WTC11 (cell line): ENCODE data around the gene CCL25. TPM values are rescaled to one million over a fixed set of nuclear protein-coding genes. Genes with fewer than 3 reads are reported as not detected.

Experiments used
- ATAC-seq: fragments of 200-7000 bp; cut with Tn5 transposase; 2 replicates; pipeline ENCODE4 v1.10.0; 2021; ENCODE audit warnings: mild to moderate bottlenecking, moderate library complexity
- CTCF ChIA-PET: fragments of 300-600 bp; sonication (Branson Sonifier 250); formaldehyde crosslinking; loops from one replicate; lab custom pipeline; 2021; ENCODE audit warnings: antibody characterized with exemption; lab: Charles Lee
- POLR2A ChIA-PET: fragments of 350-600 bp; sonication (Branson Sonifier 250); formaldehyde crosslinking; loops from one replicate; lab custom pipeline; 2021; ENCODE audit warnings: antibody characterized with exemption; lab: Charles Lee
- DNase-seq: peaks from one replicate; pipeline ENCODE4 v3.0.0; 2021; ENCODE audit warnings: low spot score
- H3K27ac Mint-ChIP-seq: 2 replicates; pipeline ENCODE4 v1.8.0; 2021; ENCODE audit warnings: mixed read lengths
- H3K27me3 Mint-ChIP-seq: 2 replicates; pipeline ENCODE4 v1.8.0; 2021; ENCODE audit warnings: low read depth, mild to moderate bottlenecking, moderate library complexity, mixed read lengths
- H3K36me3 Mint-ChIP-seq: 2 replicates; pipeline ENCODE4 v1.8.0; 2021; ENCODE audit warnings: mixed read lengths
- H3K4me1 Mint-ChIP-seq: 2 replicates; pipeline ENCODE4 v1.8.0; 2022; ENCODE audit warnings: mixed read lengths
- H3K4me3 Mint-ChIP-seq: 2 replicates; pipeline ENCODE4 v1.8.0; 2021; ENCODE audit warnings: mild to moderate bottlenecking, moderate library complexity, mixed read lengths
- H3K9me3 Mint-ChIP-seq: 2 replicates; pipeline ENCODE4 v1.8.0; 2021; ENCODE audit warnings: mixed read lengths
- CBFB ChIP-seq: sonication (generic); formaldehyde crosslinking; IDR thresholded peaks from 2 replicates; pipeline ENCODE4 v1.8.1; 2022; ENCODE audit warnings: mild to moderate bottlenecking, low read depth, missing genetic modification reagents
- EMX1 ChIP-seq: fragments of 250-450 bp; sonication (Bioruptor Pico); IDR thresholded peaks from 2 replicates; pipeline ENCODE4 v1.8.0; 2021; ENCODE audit warnings: mild to moderate bottlenecking
- FOXK1 ChIP-seq: sonication (generic); formaldehyde crosslinking; IDR thresholded peaks from 2 replicates; pipeline ENCODE4 v1.8.0; 2022; ENCODE audit warnings: mild to moderate bottlenecking, moderate library complexity, missing genetic modification reagents
- GRHL2 ChIP-seq: fragments of 250-450 bp; sonication (Bioruptor Pico); IDR thresholded peaks from 2 replicates; pipeline ENCODE4 v1.8.0; 2022; ENCODE audit warnings: mild to moderate bottlenecking, moderate library complexity; ENCODE audit not compliant: insufficient replicate concordance, severe bottlenecking
- NFATC4 ChIP-seq: fragments of 250-450 bp; sonication (Bioruptor Pico); IDR thresholded peaks from 2 replicates; pipeline ENCODE4 v1.9.0; 2021; ENCODE audit warnings: mild to moderate bottlenecking
- NFYB ChIP-seq: sonication (generic); formaldehyde crosslinking; conservative IDR thresholded peaks from 2 replicates; pipeline ENCODE4 v1.8.0; 2022; ENCODE audit warnings: low read depth, missing genetic modification reagents
- OVOL2 ChIP-seq: fragments of 250-450 bp; sonication (Bioruptor Pico); IDR thresholded peaks from 2 replicates; pipeline ENCODE4 v1.9.0; 2021; ENCODE audit warnings: mild to moderate bottlenecking, borderline replicate concordance
- SMAD3 ChIP-seq: sonication (generic); formaldehyde crosslinking; IDR thresholded peaks from 2 replicates; pipeline ENCODE4 v1.8.0; 2022; ENCODE audit warnings: missing genetic modification reagents, mild to moderate bottlenecking, borderline replicate concordance
- ZNF121 ChIP-seq: sonication (generic); formaldehyde crosslinking; IDR thresholded peaks from 2 replicates; pipeline ENCODE4 v1.8.0; 2023; ENCODE audit warnings: missing genetic modification reagents
- ZNF263 ChIP-seq: sonication (generic); formaldehyde crosslinking; IDR thresholded peaks from 2 replicates; pipeline ENCODE4 v1.8.1; 2022; ENCODE audit warnings: low read depth, mild to moderate bottlenecking, moderate library complexity, missing genetic modification reagents
- total RNA-seq: library from RNA; stranded (reverse); gene quantifications from 3 replicates; pipeline ENCODE4 v1.2.3, GENCODE V29; 2021
- TF ChIP-seq, protein P1 (sequence below): sonication (generic); formaldehyde crosslinking; IDR thresholded peaks from 2 replicates; pipeline ENCODE4 v1.8.0; 2022; ENCODE audit warnings: mild to moderate bottlenecking, missing genetic modification reagents
- TF ChIP-seq, protein P2 (sequence below): sonication (generic); formaldehyde crosslinking; IDR thresholded peaks from 2 replicates; pipeline ENCODE4 v1.8.0; 2022; ENCODE audit warnings: mild to moderate bottlenecking, missing genetic modification reagents
- TF ChIP-seq, protein P3 (sequence below): fragments of 250-450 bp; sonication (Bioruptor Pico); IDR thresholded peaks from 2 replicates; pipeline ENCODE4 v1.8.0; 2021; ENCODE audit warnings: mild to moderate bottlenecking
- TF ChIP-seq, protein P4 (sequence below): sonication (generic); formaldehyde crosslinking; IDR thresholded peaks from 2 replicates; pipeline ENCODE4 v1.8.0; 2023; ENCODE audit warnings: missing genetic modification reagents
- TF ChIP-seq, protein P5 (sequence below): sonication (generic); formaldehyde crosslinking; IDR thresholded peaks from 2 replicates; pipeline ENCODE4 v1.8.1; 2023; ENCODE audit warnings: mild to moderate bottlenecking, missing genetic modification reagents, borderline replicate concordance

The CCL25 gene
- total RNA-seq, 1 experiment from 2014 or later = not detected

DNA sequence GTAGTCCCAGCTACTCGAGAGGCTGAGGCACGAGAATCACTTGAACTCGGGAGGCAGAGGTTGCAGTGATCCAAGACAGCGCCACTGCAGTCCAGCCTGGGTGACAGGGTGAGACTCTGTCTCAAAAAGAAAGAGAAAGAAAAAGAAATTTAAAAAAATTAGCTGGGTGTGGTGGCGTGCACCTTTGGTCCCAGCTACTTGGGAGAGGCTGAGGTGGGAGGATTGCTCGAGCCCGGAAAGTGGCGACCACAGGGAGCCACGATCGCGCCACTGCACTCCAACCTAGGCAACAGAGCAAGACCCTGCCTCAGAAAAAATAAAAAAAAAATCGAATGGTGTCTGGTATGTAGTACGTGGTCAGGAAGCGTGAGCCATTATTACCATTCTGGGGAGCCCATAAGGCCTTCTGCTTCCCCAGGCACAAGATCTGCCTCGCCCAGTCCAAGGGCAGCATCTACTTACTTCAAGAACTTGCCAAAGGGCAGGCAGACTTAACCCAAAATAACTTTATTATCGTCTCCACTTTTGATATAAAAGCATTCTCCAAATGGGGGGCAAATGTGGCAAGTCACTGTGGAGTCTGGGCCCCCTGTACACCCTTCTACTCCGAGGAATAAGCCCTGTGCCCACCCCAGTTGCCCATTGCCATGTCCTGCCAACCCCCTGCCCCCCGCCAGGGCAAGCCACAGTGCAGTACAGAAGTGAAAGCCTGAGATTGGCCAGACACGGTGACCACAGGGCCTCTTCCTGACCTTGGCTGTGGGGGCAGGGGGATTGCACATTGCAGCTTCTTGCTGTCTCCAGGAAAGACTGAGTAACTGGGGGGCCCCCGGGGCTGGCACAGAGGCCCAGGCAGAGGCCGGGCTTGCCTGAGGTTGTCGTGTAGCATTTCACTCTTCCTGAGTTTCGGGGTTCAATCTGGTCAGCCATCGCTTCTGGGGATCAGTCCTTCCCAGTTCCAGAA is 12.6 kb downstream of the CCL25 start (continued):
- TF ChIP-seq, protein P1, sequence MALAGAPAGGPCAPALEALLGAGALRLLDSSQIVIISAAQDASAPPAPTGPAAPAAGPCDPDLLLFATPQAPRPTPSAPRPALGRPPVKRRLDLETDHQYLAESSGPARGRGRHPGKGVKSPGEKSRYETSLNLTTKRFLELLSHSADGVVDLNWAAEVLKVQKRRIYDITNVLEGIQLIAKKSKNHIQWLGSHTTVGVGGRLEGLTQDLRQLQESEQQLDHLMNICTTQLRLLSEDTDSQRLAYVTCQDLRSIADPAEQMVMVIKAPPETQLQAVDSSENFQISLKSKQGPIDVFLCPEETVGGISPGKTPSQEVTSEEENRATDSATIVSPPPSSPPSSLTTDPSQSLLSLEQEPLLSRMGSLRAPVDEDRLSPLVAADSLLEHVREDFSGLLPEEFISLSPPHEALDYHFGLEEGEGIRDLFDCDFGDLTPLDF (CRISPR knock-in tag) = no peak

DNA sequence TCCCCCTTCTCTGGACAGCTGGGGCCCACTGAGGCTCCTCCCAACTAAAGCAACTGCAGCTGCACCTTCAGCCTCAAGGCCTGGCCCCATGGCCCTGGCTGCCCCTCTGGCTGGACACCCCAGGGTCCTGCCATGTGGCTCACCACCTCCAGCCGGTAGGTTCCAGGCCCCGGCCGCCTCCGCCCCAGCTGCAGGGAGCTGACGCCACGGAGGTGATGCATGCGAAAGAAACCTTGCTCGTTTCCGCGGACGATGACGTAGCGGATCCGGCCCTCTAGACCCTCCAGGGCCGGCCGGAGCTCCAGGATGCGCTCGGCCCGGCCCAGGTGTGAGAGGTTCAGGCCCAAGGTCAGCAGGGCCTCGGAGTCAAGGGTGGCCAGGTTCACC is 13.3 kb downstream of the CCL25 start:
- TF ChIP-seq CBFB (CRISPR knock-in tag) (no peak), NFYB (CRISPR knock-in tag) (no peak), EMX1 (CRISPR knock-in tag) (no peak), ZNF121 (CRISPR knock-in tag) (no peak), NFATC4 (CRISPR knock-in tag) (no peak), SMAD3 (no peak), FOXK1 (no peak), OVOL2 (CRISPR knock-in tag) (no peak), ZNF263 (no peak), GRHL2 (CRISPR knock-in tag) (no peak)
- TF ChIP-seq, protein P2, sequence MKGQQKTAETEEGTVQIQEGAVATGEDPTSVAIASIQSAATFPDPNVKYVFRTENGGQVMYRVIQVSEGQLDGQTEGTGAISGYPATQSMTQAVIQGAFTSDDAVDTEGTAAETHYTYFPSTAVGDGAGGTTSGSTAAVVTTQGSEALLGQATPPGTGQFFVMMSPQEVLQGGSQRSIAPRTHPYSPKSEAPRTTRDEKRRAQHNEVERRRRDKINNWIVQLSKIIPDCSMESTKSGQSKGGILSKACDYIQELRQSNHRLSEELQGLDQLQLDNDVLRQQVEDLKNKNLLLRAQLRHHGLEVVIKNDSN (CRISPR knock-in tag) = no peak
- TF ChIP-seq, protein P3, sequence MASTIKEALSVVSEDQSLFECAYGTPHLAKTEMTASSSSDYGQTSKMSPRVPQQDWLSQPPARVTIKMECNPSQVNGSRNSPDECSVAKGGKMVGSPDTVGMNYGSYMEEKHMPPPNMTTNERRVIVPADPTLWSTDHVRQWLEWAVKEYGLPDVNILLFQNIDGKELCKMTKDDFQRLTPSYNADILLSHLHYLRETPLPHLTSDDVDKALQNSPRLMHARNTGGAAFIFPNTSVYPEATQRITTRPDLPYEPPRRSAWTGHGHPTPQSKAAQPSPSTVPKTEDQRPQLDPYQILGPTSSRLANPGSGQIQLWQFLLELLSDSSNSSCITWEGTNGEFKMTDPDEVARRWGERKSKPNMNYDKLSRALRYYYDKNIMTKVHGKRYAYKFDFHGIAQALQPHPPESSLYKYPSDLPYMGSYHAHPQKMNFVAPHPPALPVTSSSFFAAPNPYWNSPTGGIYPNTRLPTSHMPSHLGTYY (CRISPR knock-in tag) = no peak
- TF ChIP-seq, protein P4, sequence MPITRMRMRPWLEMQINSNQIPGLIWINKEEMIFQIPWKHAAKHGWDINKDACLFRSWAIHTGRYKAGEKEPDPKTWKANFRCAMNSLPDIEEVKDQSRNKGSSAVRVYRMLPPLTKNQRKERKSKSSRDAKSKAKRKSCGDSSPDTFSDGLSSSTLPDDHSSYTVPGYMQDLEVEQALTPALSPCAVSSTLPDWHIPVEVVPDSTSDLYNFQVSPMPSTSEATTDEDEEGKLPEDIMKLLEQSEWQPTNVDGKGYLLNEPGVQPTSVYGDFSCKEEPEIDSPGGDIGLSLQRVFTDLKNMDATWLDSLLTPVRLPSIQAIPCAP = no peak
- TF ChIP-seq, protein P5, sequence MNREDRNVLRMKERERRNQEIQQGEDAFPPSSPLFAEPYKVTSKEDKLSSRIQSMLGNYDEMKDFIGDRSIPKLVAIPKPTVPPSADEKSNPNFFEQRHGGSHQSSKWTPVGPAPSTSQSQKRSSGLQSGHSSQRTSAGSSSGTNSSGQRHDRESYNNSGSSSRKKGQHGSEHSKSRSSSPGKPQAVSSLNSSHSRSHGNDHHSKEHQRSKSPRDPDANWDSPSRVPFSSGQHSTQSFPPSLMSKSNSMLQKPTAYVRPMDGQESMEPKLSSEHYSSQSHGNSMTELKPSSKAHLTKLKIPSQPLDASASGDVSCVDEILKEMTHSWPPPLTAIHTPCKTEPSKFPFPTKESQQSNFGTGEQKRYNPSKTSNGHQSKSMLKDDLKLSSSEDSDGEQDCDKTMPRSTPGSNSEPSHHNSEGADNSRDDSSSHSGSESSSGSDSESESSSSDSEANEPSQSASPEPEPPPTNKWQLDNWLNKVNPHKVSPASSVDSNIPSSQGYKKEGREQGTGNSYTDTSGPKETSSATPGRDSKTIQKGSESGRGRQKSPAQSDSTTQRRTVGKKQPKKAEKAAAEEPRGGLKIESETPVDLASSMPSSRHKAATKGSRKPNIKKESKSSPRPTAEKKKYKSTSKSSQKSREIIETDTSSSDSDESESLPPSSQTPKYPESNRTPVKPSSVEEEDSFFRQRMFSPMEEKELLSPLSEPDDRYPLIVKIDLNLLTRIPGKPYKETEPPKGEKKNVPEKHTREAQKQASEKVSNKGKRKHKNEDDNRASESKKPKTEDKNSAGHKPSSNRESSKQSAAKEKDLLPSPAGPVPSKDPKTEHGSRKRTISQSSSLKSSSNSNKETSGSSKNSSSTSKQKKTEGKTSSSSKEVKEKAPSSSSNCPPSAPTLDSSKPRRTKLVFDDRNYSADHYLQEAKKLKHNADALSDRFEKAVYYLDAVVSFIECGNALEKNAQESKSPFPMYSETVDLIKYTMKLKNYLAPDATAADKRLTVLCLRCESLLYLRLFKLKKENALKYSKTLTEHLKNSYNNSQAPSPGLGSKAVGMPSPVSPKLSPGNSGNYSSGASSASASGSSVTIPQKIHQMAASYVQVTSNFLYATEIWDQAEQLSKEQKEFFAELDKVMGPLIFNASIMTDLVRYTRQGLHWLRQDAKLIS (CRISPR knock-in tag) = no peak
- H3K27me3 Mint-ChIP-seq = peaks cover 3% of the 10 kb centered on the region
- ChIA-PET POLR2A (no interaction called here), CTCF (interaction anchor here (1.0 to 1.5 kb wide), 3 partner anchors 47 to 95 kb away, joined by 3 to 6 read pairs (median 3); no protein-coding TSS in a partner anchor)
- ATAC-seq (no peak), DNase-seq (no peak)
- H3K4me3 Mint-ChIP-seq = no peak overlapping the region
- no peak overlapping the region for H3K27ac Mint-ChIP-seq
- peaks cover 15% of the 10 kb centered on the region for H3K9me3 Mint-ChIP-seq
- H3K4me1 Mint-ChIP-seq = no peaks in the 10 kb centered on the region
- H3K36me3 Mint-ChIP-seq = peaks cover 18% of the 10 kb centered on the region
